HFF-Myc (cell line): ENCODE results near the gene DYTN.
"Not testable (repeated sequence)": the region's sequence is repeated elsewhere in the genome, so short reads cannot be mapped to it uniquely, and the experiment has no call there.

Source experiments
- DNase-seq: peaks from one replicate; pipeline ENCODE4 v3.0.0-alpha.2; 2011; ENCODE audit warnings: low read depth; ENCODE audit errors: extremely low read depth
- H3K4me3 ChIP-seq: replicated peaks from 2 replicates; pipeline ENCODE4 v1.5.1; 2011; ENCODE audit warnings: low read depth, mild to moderate bottlenecking, control low read depth, low read length
- TF ChIP-seq, protein P1 (sequence below): IDR thresholded peaks from 2 replicates; pipeline ENCODE4 v1.5.1; 2012; ENCODE audit warnings: mild to moderate bottlenecking, low read depth, low read length, control low read depth; ENCODE audit errors: missing control alignments

Gene DYTN

GRCh38 chr2:206721256-206721920, 3.2 kb upstream of the DYTN start:
- no peak overlapping the region for H3K4me3 ChIP-seq
- TF ChIP-seq, protein P1, sequence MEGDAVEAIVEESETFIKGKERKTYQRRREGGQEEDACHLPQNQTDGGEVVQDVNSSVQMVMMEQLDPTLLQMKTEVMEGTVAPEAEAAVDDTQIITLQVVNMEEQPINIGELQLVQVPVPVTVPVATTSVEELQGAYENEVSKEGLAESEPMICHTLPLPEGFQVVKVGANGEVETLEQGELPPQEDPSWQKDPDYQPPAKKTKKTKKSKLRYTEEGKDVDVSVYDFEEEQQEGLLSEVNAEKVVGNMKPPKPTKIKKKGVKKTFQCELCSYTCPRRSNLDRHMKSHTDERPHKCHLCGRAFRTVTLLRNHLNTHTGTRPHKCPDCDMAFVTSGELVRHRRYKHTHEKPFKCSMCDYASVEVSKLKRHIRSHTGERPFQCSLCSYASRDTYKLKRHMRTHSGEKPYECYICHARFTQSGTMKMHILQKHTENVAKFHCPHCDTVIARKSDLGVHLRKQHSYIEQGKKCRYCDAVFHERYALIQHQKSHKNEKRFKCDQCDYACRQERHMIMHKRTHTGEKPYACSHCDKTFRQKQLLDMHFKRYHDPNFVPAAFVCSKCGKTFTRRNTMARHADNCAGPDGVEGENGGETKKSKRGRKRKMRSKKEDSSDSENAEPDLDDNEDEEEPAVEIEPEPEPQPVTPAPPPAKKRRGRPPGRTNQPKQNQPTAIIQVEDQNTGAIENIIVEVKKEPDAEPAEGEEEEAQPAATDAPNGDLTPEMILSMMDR = no peak
- no peak for DNase-seq

DNA sequence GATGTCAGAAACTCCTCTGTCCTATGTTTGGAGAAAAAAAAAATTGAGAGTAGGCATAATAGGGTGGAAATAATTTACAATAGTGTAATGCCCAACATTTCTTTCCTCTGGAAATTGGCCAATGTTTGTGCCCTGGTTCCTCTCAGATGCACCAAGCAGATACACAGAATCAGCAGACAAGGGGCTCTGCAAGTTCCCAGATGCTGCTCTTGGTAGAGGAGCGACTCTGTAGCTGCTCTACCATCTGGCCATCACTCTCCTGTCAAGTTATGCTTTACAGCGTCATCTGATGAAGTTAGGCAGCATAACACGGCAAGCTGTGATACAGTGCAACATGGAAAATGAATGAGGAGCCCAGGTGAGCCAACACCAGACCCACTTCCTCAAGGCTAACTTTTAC, 1.6 kb downstream of the DYTN start:
- no peak for DNase-seq
- TF ChIP-seq, protein P1 = no peak
- H3K4me3 ChIP-seq = no peak overlapping the region

GRCh38 chr2:206715183-206715582, 3.0 kb downstream of the DYTN start:
- DNase-seq, H3K4me3 ChIP-seq: not testable (repeated sequence)

- TF ChIP-seq, protein P1 = no peak
- DNase-seq = no peak
- H3K4me3 ChIP-seq = no peak overlapping the region
These were observed 4.5 kb downstream of the DYTN start for GRCh38 chr2:206713746-206714145.

GRCh38 chr2:206708286-206708685, 9.9 kb downstream of the DYTN start:
- DNase-seq = no peak
- H3K4me3 ChIP-seq = no peak overlapping the region
- TF ChIP-seq, protein P1 = no peak

- H3K4me3 ChIP-seq = no peak overlapping the region
- DNase-seq = no peak
- TF ChIP-seq, protein P1 = no peak
These were observed 11.0 kb downstream of the DYTN start for GRCh38 chr2:206707164-206707701.

DNA sequence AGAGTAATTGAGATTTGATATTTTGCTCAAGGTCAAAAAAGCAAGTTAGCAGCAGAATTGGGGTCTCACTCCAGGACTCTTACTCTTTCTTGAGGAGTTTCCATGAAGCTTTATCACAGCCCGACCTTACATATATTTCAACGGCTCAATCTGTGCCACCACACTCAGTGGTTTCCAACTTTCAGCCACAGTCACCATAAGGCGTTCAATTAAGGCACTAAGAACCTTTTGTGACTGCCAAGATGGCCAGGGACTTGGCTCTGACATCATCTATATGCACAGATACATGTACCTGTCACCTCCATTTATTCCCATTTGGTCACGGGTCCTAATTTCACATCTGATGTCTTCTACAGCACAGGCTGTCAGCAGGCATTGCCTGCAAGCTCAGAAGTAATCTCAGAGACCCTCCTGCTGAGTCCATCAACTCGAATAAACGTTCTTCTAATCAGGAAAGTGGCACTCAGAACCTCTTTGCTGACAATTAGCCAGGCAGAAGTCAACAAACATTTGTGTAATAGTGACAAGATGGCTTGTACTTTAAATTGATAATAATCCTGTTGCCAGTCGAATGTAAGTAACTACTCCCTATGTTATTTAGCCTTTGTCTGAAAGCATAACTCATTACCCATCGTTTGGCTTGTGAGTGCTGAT, 16.1 kb downstream of the DYTN start:
- TF ChIP-seq, protein P1 = no peak
- no peak for DNase-seq
- no peak overlapping the region for H3K4me3 ChIP-seq
